Measurements from ENCODE around the gene LDLRAD4.

The LDLRAD4 gene

DNA sequence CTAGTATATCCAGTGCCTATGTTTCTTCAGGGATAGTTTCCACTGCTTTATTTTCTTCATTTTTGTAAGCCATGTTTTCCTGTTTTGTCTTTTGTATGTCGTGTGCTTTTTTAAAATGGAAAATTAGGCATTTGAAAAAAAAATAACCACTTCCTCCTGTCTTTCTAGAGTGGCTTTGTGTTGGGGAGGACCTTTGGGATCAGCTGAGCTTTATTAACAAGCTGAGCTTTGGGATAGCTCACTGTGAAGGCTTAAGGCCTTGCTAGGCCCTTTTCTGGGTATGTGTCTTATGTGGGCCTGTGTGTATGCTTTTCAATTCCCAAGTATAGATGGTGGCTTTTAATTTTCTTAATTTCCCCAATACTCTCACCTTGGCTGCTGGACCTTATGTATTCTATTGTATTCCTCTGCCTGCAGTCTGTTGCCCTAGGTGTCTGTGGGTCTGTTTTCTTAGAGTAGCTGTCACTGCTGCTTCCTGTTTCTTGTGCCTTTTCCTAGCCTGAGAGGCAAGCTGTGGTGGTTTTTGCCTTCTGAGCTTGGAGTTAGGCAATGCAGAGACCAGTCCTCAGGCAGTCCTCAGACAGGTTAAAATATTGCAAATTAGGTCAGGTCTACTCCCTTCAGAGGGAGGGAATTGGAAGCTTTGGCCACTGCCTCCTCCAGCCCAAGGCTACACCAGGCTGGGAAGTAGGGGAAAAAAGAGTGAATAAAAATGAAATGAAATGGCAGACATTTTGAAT, 134.7 kb downstream of the LDLRAD4 start:
- no peaks in the 10 kb centered on the region for H3K9me3 ChIP-seq (ENCODE audit: insufficient read depth, low read length)

DNA sequence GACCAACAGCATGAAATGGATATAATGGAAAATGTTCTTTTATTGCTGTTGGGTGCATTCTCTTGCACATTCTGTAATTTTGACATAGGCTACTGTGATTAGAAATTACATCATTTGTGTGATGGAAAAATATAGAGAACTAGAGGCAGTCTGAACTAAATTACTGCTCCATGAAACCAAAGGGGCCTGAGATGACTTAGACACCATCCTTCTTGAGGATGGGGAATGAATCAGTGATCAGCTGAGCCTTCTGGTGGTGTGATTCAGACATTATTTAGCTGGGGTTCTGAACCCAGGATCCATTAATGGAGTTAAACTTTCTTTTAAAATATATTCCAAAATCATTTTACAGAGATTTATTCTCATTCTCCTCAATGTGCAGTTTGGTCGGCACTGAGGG, 135.8 kb downstream of the LDLRAD4 start:
- no peaks in the 10 kb centered on the region for H3F3A ChIP-seq (ENCODE audit: insufficient read depth)
- H2AFZ ChIP-seq (ENCODE audit: low read depth, low read length, severe bottlenecking) = no peak overlapping the region
- H3K9me2 ChIP-seq (replicated peaks; ENCODE audit: insufficient read depth, low read length) = no peaks in the 10 kb centered on the region
- H3K79me2 ChIP-seq (ENCODE audit: insufficient read depth, low read length) = no peaks in the 10 kb centered on the region
- no peaks in the 10 kb centered on the region for H4K20me1 ChIP-seq (ENCODE audit: low read depth, low read length)
- no peaks in the 10 kb centered on the region for H3K36me3 ChIP-seq (ENCODE audit: low read length)
- H3K27ac ChIP-seq (ENCODE audit: low read depth, low read length) = no peak overlapping the region
- no peaks in the 10 kb centered on the region for H3K9me3 ChIP-seq (ENCODE audit: insufficient read depth, low read length)
- TF ChIP-seq, protein P1, sequence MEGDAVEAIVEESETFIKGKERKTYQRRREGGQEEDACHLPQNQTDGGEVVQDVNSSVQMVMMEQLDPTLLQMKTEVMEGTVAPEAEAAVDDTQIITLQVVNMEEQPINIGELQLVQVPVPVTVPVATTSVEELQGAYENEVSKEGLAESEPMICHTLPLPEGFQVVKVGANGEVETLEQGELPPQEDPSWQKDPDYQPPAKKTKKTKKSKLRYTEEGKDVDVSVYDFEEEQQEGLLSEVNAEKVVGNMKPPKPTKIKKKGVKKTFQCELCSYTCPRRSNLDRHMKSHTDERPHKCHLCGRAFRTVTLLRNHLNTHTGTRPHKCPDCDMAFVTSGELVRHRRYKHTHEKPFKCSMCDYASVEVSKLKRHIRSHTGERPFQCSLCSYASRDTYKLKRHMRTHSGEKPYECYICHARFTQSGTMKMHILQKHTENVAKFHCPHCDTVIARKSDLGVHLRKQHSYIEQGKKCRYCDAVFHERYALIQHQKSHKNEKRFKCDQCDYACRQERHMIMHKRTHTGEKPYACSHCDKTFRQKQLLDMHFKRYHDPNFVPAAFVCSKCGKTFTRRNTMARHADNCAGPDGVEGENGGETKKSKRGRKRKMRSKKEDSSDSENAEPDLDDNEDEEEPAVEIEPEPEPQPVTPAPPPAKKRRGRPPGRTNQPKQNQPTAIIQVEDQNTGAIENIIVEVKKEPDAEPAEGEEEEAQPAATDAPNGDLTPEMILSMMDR (IDR thresholded peaks at IDR 0.05; ENCODE audit: insufficient read depth, low read length, poor library complexity, severe bottlenecking) = no peak
- TF ChIP-seq EZH2phosphoT487 (conservative IDR thresholded peaks at IDR 0.05; ENCODE audit: low read length) = no peak
- no peaks in the 10 kb centered on the region for H3K27me3 ChIP-seq (ENCODE audit: low read length)
- H3K4me3 ChIP-seq (ENCODE audit: insufficient read depth, low read length, poor library complexity, severe bottlenecking) = no peak overlapping the region
- H3K9ac ChIP-seq (ENCODE audit: low read length) = no peak overlapping the region
- no peak overlapping the region for H3K4me2 ChIP-seq (ENCODE audit: low read depth, low read length, poor library complexity, severe bottlenecking)

More for the DNA sequence above, 134.7 kb downstream of the LDLRAD4 start:
- no peaks in the 10 kb centered on the region for H3F3A ChIP-seq (ENCODE audit: insufficient read depth)
- no peaks in the 10 kb centered on the region for H3K27me3 ChIP-seq (ENCODE audit: low read length)
- H3K9me2 ChIP-seq (replicated peaks; ENCODE audit: insufficient read depth, low read length) = no peaks in the 10 kb centered on the region
- no peaks in the 10 kb centered on the region for H4K20me1 ChIP-seq (ENCODE audit: low read depth, low read length)
- no peaks in the 10 kb centered on the region for H3K36me3 ChIP-seq (ENCODE audit: low read length)
- no peak overlapping the region for H3K27ac ChIP-seq (ENCODE audit: low read depth, low read length)
- H3K4me2 ChIP-seq (ENCODE audit: low read depth, low read length, poor library complexity, severe bottlenecking) = no peak overlapping the region
- no peak for TF ChIP-seq EZH2phosphoT487 (conservative IDR thresholded peaks at IDR 0.05; ENCODE audit: low read length)
- TF ChIP-seq, protein P1 (IDR thresholded peaks at IDR 0.05; ENCODE audit: insufficient read depth, low read length, poor library complexity, severe bottlenecking) = no peak
- H3K79me2 ChIP-seq (ENCODE audit: insufficient read depth, low read length) = no peaks in the 10 kb centered on the region
- H2AFZ ChIP-seq (ENCODE audit: low read depth, low read length, severe bottlenecking) = no peak overlapping the region
- H3K4me3 ChIP-seq (ENCODE audit: insufficient read depth, low read length, poor library complexity, severe bottlenecking) = no peak overlapping the region
- H3K9ac ChIP-seq (ENCODE audit: low read length) = no peak overlapping the region

DNA sequence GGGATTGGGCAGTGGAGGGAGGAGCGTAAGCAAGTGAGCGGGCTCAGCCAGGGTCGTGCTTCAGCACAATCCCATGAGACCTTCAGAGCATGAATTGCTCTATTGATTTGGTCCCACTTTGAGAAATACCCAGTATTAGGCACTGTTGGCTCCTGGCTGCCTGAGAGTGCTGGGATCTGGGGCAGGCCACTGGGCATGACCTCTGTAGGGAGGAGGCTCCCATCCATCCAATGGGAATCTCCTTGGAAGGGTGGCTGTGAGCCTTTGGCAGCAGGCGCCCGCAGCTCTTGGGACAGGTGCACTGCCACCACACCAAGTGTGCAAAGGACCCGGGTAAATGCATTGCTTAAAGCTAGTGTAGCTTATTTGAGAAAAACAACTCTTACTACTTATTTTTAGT, 137.5 kb downstream of the LDLRAD4 start:
- no peaks in the 10 kb centered on the region for H3K27me3 ChIP-seq (ENCODE audit: low read length)
- no peaks in the 10 kb centered on the region for H3K79me2 ChIP-seq (ENCODE audit: insufficient read depth, low read length)
- H3K9ac ChIP-seq (ENCODE audit: low read length) = no peak overlapping the region
- H3K4me2 ChIP-seq (ENCODE audit: low read depth, low read length, poor library complexity, severe bottlenecking) = no peak overlapping the region
- H3K4me3 ChIP-seq (ENCODE audit: insufficient read depth, low read length, poor library complexity, severe bottlenecking) = no peak overlapping the region
- H3K9me3 ChIP-seq (ENCODE audit: insufficient read depth, low read length) = no peaks in the 10 kb centered on the region
- no peak overlapping the region for H3K27ac ChIP-seq (ENCODE audit: low read depth, low read length)
- no peaks in the 10 kb centered on the region for H3F3A ChIP-seq (ENCODE audit: insufficient read depth)
- TF ChIP-seq EZH2phosphoT487 (conservative IDR thresholded peaks at IDR 0.05; ENCODE audit: low read length) = no peak
- TF ChIP-seq, protein P1 (IDR thresholded peaks at IDR 0.05; ENCODE audit: insufficient read depth, low read length, poor library complexity, severe bottlenecking) = no peak
- H4K20me1 ChIP-seq (ENCODE audit: low read depth, low read length) = no peaks in the 10 kb centered on the region
- H2AFZ ChIP-seq (ENCODE audit: low read depth, low read length, severe bottlenecking) = no peak overlapping the region
- H3K36me3 ChIP-seq (ENCODE audit: low read length) = no peaks in the 10 kb centered on the region
- H3K9me2 ChIP-seq (replicated peaks; ENCODE audit: insufficient read depth, low read length) = no peaks in the 10 kb centered on the region

Data from SU-DHL-6 (cell line).